GM12878 (cell line): ENCODE results near the gene CCDC197. TPM values are rescaled to one million over a fixed set of nuclear protein-coding genes. Genes with fewer than 3 reads are reported as not detected.
A peak's percentile ranks its signal among the peaks of the same experiment; 100 is the strongest.

ENCODE experiments used
- CBFB ChIP-seq: IDR thresholded peaks from 2 replicates; pipeline ENCODE4 v1.6.1; 2016; ENCODE audit warnings: antibody characterized with exemption, low read depth
- IRF4 ChIP-seq: IDR thresholded peaks from 2 replicates; pipeline ENCODE4 v1.6.1; 2011; ENCODE audit warnings: low read depth, low read length
- JUND ChIP-seq: IDR thresholded peaks from 2 replicates; pipeline ENCODE4 v1.6.1; 2012; ENCODE audit warnings: low read depth, mild to moderate bottlenecking, low read length, improper control_type of control experiment, moderate library complexity
- NFYB ChIP-seq: IDR thresholded peaks from 2 replicates; pipeline ENCODE4 v1.6.1; 2011; ENCODE audit warnings: low read depth, mild to moderate bottlenecking, low read length, improper control_type of control experiment, moderate library complexity; ENCODE audit not compliant: insufficient read depth
- SRF ChIP-seq, 2 experiments: IDR thresholded peaks; 2 replicates each; pipeline ENCODE4 v1.6.1; 2011; ENCODE audit warnings: low read depth in 2 of 2, low read length in 2 of 2, mild to moderate bottlenecking in 1 of 2, moderate library complexity in 1 of 2
- TCF12 ChIP-seq: IDR thresholded peaks from 2 replicates; pipeline ENCODE4 v1.6.1; 2011; ENCODE audit warnings: low read depth, mild to moderate bottlenecking, low read length
- YBX1 ChIP-seq: fragments of 450-650 bp; IDR thresholded peaks from 2 replicates; pipeline ENCODE4 v1.6.1; 2016; ENCODE audit warnings: antibody characterized with exemption
- polyA plus RNA-seq, 11 experiments: library from polyadenylated mRNA; depleted of rRNA in 4 of 11; unstranded in 6 of 11; stranded (reverse) in 5 of 11; fragments of >200 nt; fragmentation: Nextera tagmentation in 4 of 11; fragmentation: Illumina TruSeq in 1 of 11; extraction: Ambion mirVana in 4 of 11; extraction: Trizol in 1 of 11; gene quantifications; 1 replicate in 1 of 11; 2 replicates in 10 of 11; pipeline versions ENCODE4 v1.2.1 to v1.2.3, GENCODE V29; 2011 to 2016; ENCODE audit warnings: inconsistent platforms in 2 of 11, missing spikeins in 2 of 11, low read depth in 1 of 11
- total RNA-seq, 4 experiments: library from RNA; depleted of rRNA in 3 of 4; stranded (reverse); fragments of >200 nt in 3 of 4; fragmentation: Illumina TruSeq in 1 of 4; extraction: Trizol in 1 of 4; gene quantifications; 2 replicates each; pipeline versions ENCODE4 v1.2.1 to v1.2.3, GENCODE V29; 2013 to 2021
- TF ChIP-seq, protein P1 (sequence below): fragments of 450-650 bp; IDR thresholded peaks from 2 replicates; pipeline ENCODE4 v1.6.1; 2016; ENCODE audit warnings: mild to moderate bottlenecking
- TF ChIP-seq, protein P2 (sequence below): fragments of 450-650 bp; IDR thresholded peaks from 2 replicates; pipeline ENCODE4 v1.6.1; 2017; ENCODE audit warnings: mild to moderate bottlenecking, moderate library complexity
- TF ChIP-seq, protein P3 (sequence below), 3 experiments: IDR thresholded peaks in 2 of 3; conservative IDR thresholded peaks in 1 of 3; 2 replicates each; pipeline ENCODE4 v1.5.1; 2011; ENCODE audit warnings: low read depth in 3 of 3, low read length in 3 of 3, mild to moderate bottlenecking in 3 of 3, control low read depth in 2 of 3, moderate library complexity in 2 of 3, inconsistent platforms in 1 of 3, mixed read lengths in 1 of 3; ENCODE audit not compliant: control insufficient read depth in 2 of 3, insufficient read depth in 1 of 3; ENCODE audit errors: extremely low read depth in 1 of 3
- TF ChIP-seq, protein P4 (sequence below): IDR thresholded peaks from 2 replicates; pipeline ENCODE4 v1.6.1; 2011; ENCODE audit warnings: borderline replicate concordance, low read depth, mild to moderate bottlenecking, moderate library complexity, low read length; ENCODE audit not compliant: insufficient read depth, poor library complexity, severe bottlenecking
- TF ChIP-seq, protein P5 (sequence below): fragments of 150-350 bp; IDR thresholded peaks from 2 replicates; pipeline ENCODE4 v1.6.1; 2014; ENCODE audit warnings: mild to moderate bottlenecking, low read depth, low read length
- TF ChIP-seq, protein P6 (sequence below): IDR thresholded peaks from 2 replicates; pipeline ENCODE4 v1.6.1; 2011; ENCODE audit warnings: mild to moderate bottlenecking, low read depth, low read length, moderate library complexity; ENCODE audit not compliant: insufficient replicate concordance
- TF ChIP-seq, protein P7 (sequence below): IDR thresholded peaks from 2 replicates; pipeline ENCODE4 v1.6.1; 2011; ENCODE audit warnings: low read depth, low read length, improper control_type of control experiment, borderline replicate concordance

CCDC197 gene
- total and polyA plus RNA-seq, 10 of the 15 experiments (the other 5 are each of a cell fraction or from before 2014, with no cell fraction given) = 0.12 TPM; not detected in 9

DNA sequence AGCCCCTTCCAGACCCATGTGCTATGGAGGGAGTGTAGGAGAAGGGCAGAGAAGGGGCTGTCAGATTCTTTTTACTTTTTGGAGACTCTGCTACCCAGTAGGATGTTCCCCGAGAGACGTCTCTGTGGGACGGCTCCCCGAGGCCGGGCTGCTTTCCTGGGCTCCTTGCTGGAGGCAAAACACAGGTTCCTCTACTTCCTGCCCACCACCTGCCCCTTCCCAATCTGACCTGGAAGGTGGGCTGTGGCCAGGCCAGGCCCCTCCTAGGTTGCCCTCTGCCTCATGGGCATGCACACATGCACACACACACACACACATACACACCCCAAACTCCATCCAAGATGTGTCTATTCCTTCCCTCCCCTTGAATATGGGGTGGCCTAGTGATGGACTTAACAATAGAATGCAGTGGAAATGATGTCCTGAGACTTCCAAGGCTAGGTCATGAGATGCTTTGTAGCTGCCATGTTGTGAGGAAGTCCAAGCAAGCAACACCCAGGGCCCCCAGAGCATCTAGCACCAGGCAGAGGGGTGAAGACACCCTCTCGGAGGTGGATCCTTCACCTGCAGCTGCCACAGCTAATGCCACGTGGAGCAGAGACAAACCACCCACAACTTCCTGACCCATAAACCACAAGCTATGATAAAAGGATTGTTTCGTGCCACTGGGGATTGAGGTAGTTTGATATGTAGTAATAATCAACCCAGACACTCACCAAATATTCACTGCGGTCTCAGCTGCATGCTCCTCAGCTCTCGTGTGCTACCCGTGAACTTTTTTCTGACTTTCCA, 19.1 kb upstream of the CCDC197 start (continued):
- TF ChIP-seq TCF12 (peak; percentile 99), NFYB (no peak), YBX1 (no peak), IRF4 (peak; percentile 77; the same call in 1 of the 2 replicates), CBFB (peak; percentile 97), SRF (IDR thresholded peaks at IDR 0.05; ENCODE audit: low read depth in 2 of 2, low read length in 2 of 2) (no peak), JUND (no peak)
- TF ChIP-seq, protein P1, sequence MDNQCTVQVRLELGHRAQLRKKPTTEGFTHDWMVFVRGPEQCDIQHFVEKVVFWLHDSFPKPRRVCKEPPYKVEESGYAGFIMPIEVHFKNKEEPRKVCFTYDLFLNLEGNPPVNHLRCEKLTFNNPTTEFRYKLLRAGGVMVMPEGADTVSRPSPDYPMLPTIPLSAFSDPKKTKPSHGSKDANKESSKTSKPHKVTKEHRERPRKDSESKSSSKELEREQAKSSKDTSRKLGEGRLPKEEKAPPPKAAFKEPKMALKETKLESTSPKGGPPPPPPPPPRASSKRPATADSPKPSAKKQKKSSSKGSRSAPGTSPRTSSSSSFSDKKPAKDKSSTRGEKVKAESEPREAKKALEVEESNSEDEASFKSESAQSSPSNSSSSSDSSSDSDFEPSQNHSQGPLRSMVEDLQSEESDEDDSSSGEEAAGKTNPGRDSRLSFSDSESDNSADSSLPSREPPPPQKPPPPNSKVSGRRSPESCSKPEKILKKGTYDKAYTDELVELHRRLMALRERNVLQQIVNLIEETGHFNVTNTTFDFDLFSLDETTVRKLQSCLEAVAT = peak; percentile 91
- TF ChIP-seq, protein P2, sequence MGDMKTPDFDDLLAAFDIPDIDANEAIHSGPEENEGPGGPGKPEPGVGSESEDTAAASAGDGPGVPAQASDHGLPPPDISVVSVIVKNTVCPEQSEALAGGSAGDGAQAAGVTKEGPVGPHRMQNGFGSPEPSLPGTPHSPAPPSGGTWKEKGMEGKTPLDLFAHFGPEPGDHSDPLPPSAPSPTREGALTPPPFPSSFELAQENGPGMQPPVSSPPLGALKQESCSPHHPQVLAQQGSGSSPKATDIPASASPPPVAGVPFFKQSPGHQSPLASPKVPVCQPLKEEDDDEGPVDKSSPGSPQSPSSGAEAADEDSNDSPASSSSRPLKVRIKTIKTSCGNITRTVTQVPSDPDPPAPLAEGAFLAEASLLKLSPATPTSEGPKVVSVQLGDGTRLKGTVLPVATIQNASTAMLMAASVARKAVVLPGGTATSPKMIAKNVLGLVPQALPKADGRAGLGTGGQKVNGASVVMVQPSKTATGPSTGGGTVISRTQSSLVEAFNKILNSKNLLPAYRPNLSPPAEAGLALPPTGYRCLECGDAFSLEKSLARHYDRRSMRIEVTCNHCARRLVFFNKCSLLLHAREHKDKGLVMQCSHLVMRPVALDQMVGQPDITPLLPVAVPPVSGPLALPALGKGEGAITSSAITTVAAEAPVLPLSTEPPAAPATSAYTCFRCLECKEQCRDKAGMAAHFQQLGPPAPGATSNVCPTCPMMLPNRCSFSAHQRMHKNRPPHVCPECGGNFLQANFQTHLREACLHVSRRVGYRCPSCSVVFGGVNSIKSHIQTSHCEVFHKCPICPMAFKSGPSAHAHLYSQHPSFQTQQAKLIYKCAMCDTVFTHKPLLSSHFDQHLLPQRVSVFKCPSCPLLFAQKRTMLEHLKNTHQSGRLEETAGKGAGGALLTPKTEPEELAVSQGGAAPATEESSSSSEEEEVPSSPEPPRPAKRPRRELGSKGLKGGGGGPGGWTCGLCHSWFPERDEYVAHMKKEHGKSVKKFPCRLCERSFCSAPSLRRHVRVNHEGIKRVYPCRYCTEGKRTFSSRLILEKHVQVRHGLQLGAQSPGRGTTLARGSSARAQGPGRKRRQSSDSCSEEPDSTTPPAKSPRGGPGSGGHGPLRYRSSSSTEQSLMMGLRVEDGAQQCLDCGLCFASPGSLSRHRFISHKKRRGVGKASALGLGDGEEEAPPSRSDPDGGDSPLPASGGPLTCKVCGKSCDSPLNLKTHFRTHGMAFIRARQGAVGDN = peak; percentile 95
- TF ChIP-seq, protein P3, sequence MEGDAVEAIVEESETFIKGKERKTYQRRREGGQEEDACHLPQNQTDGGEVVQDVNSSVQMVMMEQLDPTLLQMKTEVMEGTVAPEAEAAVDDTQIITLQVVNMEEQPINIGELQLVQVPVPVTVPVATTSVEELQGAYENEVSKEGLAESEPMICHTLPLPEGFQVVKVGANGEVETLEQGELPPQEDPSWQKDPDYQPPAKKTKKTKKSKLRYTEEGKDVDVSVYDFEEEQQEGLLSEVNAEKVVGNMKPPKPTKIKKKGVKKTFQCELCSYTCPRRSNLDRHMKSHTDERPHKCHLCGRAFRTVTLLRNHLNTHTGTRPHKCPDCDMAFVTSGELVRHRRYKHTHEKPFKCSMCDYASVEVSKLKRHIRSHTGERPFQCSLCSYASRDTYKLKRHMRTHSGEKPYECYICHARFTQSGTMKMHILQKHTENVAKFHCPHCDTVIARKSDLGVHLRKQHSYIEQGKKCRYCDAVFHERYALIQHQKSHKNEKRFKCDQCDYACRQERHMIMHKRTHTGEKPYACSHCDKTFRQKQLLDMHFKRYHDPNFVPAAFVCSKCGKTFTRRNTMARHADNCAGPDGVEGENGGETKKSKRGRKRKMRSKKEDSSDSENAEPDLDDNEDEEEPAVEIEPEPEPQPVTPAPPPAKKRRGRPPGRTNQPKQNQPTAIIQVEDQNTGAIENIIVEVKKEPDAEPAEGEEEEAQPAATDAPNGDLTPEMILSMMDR (IDR thresholded peaks at IDR 0.05 in 2 of 3, conservative IDR thresholded peaks at IDR 0.05 in 1 of 3; ENCODE audit: control insufficient read depth in 2 of 3, extremely low read depth in 1 of 3, insufficient read depth in 1 of 3, low read depth in 3 of 3, low read length in 3 of 3) = no peak
- TF ChIP-seq, protein P4, sequence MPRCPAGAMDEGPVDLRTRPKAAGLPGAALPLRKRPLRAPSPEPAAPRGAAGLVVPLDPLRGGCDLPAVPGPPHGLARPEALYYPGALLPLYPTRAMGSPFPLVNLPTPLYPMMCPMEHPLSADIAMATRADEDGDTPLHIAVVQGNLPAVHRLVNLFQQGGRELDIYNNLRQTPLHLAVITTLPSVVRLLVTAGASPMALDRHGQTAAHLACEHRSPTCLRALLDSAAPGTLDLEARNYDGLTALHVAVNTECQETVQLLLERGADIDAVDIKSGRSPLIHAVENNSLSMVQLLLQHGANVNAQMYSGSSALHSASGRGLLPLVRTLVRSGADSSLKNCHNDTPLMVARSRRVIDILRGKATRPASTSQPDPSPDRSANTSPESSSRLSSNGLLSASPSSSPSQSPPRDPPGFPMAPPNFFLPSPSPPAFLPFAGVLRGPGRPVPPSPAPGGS = peak; percentile 69
- TF ChIP-seq, protein P5, sequence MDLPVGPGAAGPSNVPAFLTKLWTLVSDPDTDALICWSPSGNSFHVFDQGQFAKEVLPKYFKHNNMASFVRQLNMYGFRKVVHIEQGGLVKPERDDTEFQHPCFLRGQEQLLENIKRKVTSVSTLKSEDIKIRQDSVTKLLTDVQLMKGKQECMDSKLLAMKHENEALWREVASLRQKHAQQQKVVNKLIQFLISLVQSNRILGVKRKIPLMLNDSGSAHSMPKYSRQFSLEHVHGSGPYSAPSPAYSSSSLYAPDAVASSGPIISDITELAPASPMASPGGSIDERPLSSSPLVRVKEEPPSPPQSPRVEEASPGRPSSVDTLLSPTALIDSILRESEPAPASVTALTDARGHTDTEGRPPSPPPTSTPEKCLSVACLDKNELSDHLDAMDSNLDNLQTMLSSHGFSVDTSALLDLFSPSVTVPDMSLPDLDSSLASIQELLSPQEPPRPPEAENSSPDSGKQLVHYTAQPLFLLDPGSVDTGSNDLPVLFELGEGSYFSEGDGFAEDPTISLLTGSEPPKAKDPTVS = no peak
- TF ChIP-seq, protein P6, sequence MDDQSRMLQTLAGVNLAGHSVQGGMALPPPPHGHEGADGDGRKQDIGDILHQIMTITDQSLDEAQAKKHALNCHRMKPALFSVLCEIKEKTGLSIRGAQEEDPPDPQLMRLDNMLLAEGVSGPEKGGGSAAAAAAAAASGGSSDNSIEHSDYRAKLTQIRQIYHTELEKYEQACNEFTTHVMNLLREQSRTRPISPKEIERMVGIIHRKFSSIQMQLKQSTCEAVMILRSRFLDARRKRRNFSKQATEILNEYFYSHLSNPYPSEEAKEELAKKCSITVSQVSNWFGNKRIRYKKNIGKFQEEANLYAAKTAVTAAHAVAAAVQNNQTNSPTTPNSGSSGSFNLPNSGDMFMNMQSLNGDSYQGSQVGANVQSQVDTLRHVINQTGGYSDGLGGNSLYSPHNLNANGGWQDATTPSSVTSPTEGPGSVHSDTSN = no peak
- TF ChIP-seq, protein P7, sequence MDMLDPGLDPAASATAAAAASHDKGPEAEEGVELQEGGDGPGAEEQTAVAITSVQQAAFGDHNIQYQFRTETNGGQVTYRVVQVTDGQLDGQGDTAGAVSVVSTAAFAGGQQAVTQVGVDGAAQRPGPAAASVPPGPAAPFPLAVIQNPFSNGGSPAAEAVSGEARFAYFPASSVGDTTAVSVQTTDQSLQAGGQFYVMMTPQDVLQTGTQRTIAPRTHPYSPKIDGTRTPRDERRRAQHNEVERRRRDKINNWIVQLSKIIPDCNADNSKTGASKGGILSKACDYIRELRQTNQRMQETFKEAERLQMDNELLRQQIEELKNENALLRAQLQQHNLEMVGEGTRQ = no peak; the same call in 1 of the 2 replicates
